Vagina (tissue), 2 donors: ENCODE measurements around the gene CDH13. TPM values are rescaled to one million over a fixed set of nuclear protein-coding genes. Genes with fewer than 3 reads are reported as not detected.

Experiments used
- DNase-seq, 2 donors: peaks; one replicate each; pipeline ENCODE4 v3.0.0-alpha.2; 2017; ENCODE audit errors: extremely low spot score in 2 of 2
- H3K27ac ChIP-seq: fragments of 200-600 bp; sonication (generic); one replicate; pipeline ENCODE4 v1.5.1; 2019
- H3K27me3 ChIP-seq: fragments of 200-600 bp; sonication (generic); one replicate; pipeline ENCODE4 v1.5.1; 2019
- H3K36me3 ChIP-seq, 2 donors: fragments of 200-600 bp; sonication (generic); one replicate each; pipeline ENCODE4 v1.5.1; 2017 to 2019
- H3K4me1 ChIP-seq: fragments of 200-600 bp; sonication (generic); one replicate; pipeline ENCODE4 v1.5.1; 2019
- H3K4me3 ChIP-seq, 2 donors: fragments of 200-600 bp; sonication (generic); 1 replicate in 1 of 2; 2 replicates in 1 of 2; pipeline ENCODE4 v1.5.1; 2016 to 2019
- H3K9me3 ChIP-seq: fragments of 200-600 bp; sonication (generic); one replicate; pipeline ENCODE4 v1.5.1; 2019
- POLR2A ChIP-seq, 2 donors: fragments of 450-650 bp; IDR thresholded peaks; one replicate each; pipeline ENCODE4 v1.6.1; 2017; ENCODE audit warnings: antibody characterized with exemption in 2 of 2, mild to moderate bottlenecking in 2 of 2, moderate library complexity in 2 of 2
- POLR2AphosphoS5 ChIP-seq, 2 donors: sonication (generic); formaldehyde crosslinking; IDR thresholded peaks; one replicate each; pipeline ENCODE4 v1.9.0; 2017; ENCODE audit warnings: antibody characterized with exemption in 2 of 2, mild to moderate bottlenecking in 2 of 2, low read depth in 1 of 2; ENCODE audit not compliant: insufficient read depth in 1 of 2
- intact Hi-C: fragments of 100-400 bp; cut with DNase I; formaldehyde crosslinking; loops from one replicate; pipeline ENCODE4 v1.15.1; 2023
- total RNA-seq: library from RNA; depleted of rRNA; stranded (reverse); fragments of >200 nt; gene quantifications from one replicate; pipeline ENCODE4 v1.2.3, GENCODE V29; 2016
- TF ChIP-seq, protein P1 (sequence below), 3 experiments: fragments of 450-650 bp in 2 of 3; fragments of 200-600 bp in 1 of 3; sonication (generic) in 1 of 3; IDR thresholded peaks; one replicate each; pipeline ENCODE4 v1.5.1; 2017 to 2019; ENCODE audit warnings: antibody characterized with exemption in 3 of 3, mild to moderate bottlenecking in 2 of 3, moderate library complexity in 2 of 3

The CDH13 gene
- total RNA-seq, 1 donor from 2014 or later: 123 TPM

- no peak for DNase-seq
- Histone ChIP-seq H3K4me3 (no peak overlapping the region), H3K27ac (no peak overlapping the region), H3K9me3 (no peaks in the 10 kb centered on the region), H3K4me1 (no peaks in the 10 kb centered on the region), H3K36me3 (no peaks in the 10 kb centered on the region), H3K27me3 (no peaks in the 10 kb centered on the region)
- no peak for TF ChIP-seq POLR2A (IDR thresholded peaks at IDR 0.05)
- TF ChIP-seq, protein P1, sequence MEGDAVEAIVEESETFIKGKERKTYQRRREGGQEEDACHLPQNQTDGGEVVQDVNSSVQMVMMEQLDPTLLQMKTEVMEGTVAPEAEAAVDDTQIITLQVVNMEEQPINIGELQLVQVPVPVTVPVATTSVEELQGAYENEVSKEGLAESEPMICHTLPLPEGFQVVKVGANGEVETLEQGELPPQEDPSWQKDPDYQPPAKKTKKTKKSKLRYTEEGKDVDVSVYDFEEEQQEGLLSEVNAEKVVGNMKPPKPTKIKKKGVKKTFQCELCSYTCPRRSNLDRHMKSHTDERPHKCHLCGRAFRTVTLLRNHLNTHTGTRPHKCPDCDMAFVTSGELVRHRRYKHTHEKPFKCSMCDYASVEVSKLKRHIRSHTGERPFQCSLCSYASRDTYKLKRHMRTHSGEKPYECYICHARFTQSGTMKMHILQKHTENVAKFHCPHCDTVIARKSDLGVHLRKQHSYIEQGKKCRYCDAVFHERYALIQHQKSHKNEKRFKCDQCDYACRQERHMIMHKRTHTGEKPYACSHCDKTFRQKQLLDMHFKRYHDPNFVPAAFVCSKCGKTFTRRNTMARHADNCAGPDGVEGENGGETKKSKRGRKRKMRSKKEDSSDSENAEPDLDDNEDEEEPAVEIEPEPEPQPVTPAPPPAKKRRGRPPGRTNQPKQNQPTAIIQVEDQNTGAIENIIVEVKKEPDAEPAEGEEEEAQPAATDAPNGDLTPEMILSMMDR (IDR thresholded peaks at IDR 0.05): no peak
- no peak for TF ChIP-seq POLR2AphosphoS5 (IDR thresholded peaks at IDR 0.05; ENCODE audit: insufficient read depth in 1 of 2, low read depth in 1 of 2)
- intact Hi-C loops: no loop called here
Observed at GRCh38 chr16:83266848-83267553, 640.2 kb downstream of the CDH13 start.

GRCh38 chr16:83268169-83268568 is 641.4 kb downstream of the CDH13 start:
- DNase-seq: no peak
- H3K9me3 ChIP-seq: no peaks in the 10 kb centered on the region
- H3K4me1 ChIP-seq: no peaks in the 10 kb centered on the region
- H3K4me3 ChIP-seq: no peak overlapping the region
- no peak overlapping the region for H3K27ac ChIP-seq
- intact Hi-C loops: no loop called here
- H3K27me3 ChIP-seq: no peaks in the 10 kb centered on the region
- TF ChIP-seq, protein P1 (IDR thresholded peaks at IDR 0.05): no peak
- TF ChIP-seq POLR2AphosphoS5 (IDR thresholded peaks at IDR 0.05; ENCODE audit: insufficient read depth in 1 of 2, low read depth in 1 of 2): no peak
- TF ChIP-seq POLR2A (IDR thresholded peaks at IDR 0.05): no peak
- H3K36me3 ChIP-seq: no peaks in the 10 kb centered on the region

- Histone ChIP-seq H3K4me1 (no peaks in the 10 kb centered on the region), H3K27me3 (no peaks in the 10 kb centered on the region), H3K36me3 (no peaks in the 10 kb centered on the region), H3K4me3 (no peak overlapping the region), H3K27ac (no peak overlapping the region), H3K9me3 (no peaks in the 10 kb centered on the region)
- TF ChIP-seq, protein P1 (IDR thresholded peaks at IDR 0.05): no peak
- no peak for TF ChIP-seq POLR2AphosphoS5 (IDR thresholded peaks at IDR 0.05; ENCODE audit: insufficient read depth in 1 of 2, low read depth in 1 of 2)
- no peak for TF ChIP-seq POLR2A (IDR thresholded peaks at IDR 0.05)
- intact Hi-C loops: no loop called here
- DNase-seq: no peak
Observed at GRCh38 chr16:83269048-83269447, 642.3 kb downstream of the CDH13 start.

DNA sequence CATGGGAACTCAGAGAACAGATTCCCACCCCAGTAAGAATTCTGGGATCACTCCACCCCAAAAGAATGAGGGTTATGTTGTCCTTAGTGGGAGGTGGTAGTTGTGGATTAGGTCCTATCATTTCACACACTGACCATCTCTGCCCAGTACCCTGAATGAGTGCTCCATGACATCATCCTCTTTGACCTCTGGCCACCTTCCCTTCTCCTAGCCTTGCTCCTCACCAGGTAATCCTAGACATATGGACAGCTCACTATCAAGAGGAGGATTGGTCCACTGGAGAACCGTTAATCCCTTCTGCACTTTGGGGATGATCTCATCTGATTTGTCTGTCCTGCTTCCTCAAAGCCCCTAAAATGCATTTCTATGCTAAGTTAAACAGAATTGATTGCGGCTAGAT is 642.8 kb downstream of the CDH13 start:
- Histone ChIP-seq H3K9me3 (no peaks in the 10 kb centered on the region), H3K4me1 (no peaks in the 10 kb centered on the region), H3K27me3 (no peaks in the 10 kb centered on the region), H3K4me3 (no peak overlapping the region), H3K36me3 (no peaks in the 10 kb centered on the region), H3K27ac (no peak overlapping the region)
- no peak for TF ChIP-seq POLR2A (IDR thresholded peaks at IDR 0.05)
- intact Hi-C loops: no loop called here
- DNase-seq: no peak

DNA sequence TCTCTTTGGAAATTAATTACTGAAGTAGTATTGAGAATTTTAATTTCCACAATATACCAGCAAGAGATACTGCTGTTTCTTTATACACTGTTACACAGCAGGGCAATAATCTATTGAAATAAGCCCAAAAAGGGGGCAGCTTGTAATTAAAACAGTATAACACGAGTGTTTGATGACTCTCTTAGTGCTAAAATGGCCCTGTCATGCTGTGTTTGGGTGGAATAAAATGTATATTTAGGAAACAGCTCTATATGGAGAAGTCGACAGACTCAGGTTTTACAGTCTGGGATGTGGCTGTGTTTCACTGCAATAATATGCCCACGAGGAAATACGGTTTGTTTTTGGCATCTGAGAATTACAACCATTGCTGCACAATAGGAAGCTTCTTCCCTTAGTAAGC is 643.3 kb downstream of the CDH13 start:
- intact Hi-C loops: no loop called here
- no peaks in the 10 kb centered on the region for H3K4me1 ChIP-seq
- no peak overlapping the region for H3K4me3 ChIP-seq
- no peaks in the 10 kb centered on the region for H3K27me3 ChIP-seq
- H3K9me3 ChIP-seq: no peaks in the 10 kb centered on the region
- TF ChIP-seq POLR2AphosphoS5 (IDR thresholded peaks at IDR 0.05; ENCODE audit: insufficient read depth in 1 of 2, low read depth in 1 of 2) (no peak), POLR2A (IDR thresholded peaks at IDR 0.05) (no peak)
- TF ChIP-seq, protein P1 (IDR thresholded peaks at IDR 0.05): no peak
- no peak for DNase-seq
- H3K27ac ChIP-seq: no peak overlapping the region
- no peaks in the 10 kb centered on the region for H3K36me3 ChIP-seq
